Measurements from ENCODE around the gene ZNRF4.

- TF ChIP-seq CTCF (IDR thresholded peaks at IDR 0.05; ENCODE audit: low read length), result no peak
- no peak for TF ChIP-seq EZH2 (optimal IDR thresholded peaks at IDR 0.05; ENCODE audit: low read depth, low read length)
These were observed 42.1 kb downstream of the ZNRF4 start for GRCh38 chr19:5497297-5497696.

Data from MM.1S (cell line).